GM12892 (cell line): ENCODE measurements around the gene GPD1.

Experiments
- POLR2AphosphoS5 ChIP-seq: IDR thresholded peaks from 2 replicates; pipeline ENCODE4 v1.6.1; 2011; ENCODE audit warnings: low read depth, low read length, control low read depth
- TAF1 ChIP-seq: IDR thresholded peaks from 2 replicates; pipeline ENCODE4 v1.6.1; 2011; ENCODE audit warnings: low read depth, mild to moderate bottlenecking, control low read depth, low read length, borderline replicate concordance

DNA sequence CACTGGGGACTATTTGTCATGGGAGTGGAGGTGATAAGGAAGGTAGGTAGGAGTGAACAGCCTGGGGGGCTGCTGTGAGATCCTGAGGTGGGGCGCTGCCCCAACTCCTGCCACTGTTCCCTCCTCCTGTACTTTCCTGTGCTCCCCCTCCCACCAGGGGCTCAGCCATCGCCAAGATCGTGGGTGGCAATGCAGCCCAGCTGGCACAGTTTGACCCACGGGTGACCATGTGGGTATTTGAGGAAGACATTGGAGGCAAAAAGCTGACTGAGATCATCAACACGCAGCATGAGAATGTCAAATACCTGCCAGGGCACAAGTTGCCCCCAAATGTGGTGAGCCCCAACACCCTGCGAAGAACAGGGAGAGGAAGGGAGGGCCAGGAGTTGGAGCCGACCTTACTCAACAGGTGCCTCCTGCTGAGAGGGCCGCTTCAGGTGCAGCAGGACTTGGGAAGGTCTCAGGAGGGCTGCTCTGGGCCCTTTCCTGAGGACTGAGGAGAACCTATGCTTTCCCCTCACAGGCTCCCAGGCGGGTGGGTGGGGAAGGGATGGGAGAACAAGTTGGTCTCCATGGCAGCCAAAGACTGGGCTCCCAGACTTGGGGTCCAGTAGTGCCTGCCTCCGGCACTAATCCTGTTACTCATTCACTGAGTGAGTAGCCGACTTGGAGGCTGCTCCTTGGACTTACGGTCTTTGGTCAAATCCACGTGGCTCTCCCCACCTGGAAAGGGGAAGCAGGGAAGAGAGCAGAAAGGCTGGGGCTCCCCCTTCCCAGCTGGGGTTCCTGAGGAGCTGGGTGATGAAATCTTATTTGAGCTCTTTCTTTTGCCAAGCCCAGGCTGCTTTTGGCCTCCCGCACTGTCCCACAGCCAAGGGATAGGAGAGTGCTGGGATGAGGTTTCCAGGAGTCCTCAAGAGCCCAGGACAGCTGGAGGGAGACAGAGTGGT is 884 bp downstream of the GPD1 start:
- TF ChIP-seq TAF1 (no peak), POLR2AphosphoS5 (no peak)
